HepG2 (cell line): ENCODE measurements around the gene TMEM225B. TPM values are rescaled to one million over a fixed set of nuclear protein-coding genes. Genes with fewer than 3 reads are reported as not detected.
A peak's percentile ranks its signal among the peaks of the same experiment; 100 is the strongest.

Experiments used
- ATAC-seq: fragments of 200-7000 bp; cut with Tn5 transposase; 3 replicates; pipeline ENCODE4 v1.9.1; 2020; ENCODE audit warnings: mild to moderate bottlenecking, moderate library complexity
- BruUV-seq: library from RNA; stranded (reverse); fragments of 400-500 nt; replicated peaks from 2 replicates; lab custom pipeline; 2021; lab: Mats Ljungman, UMichigan
- CTCF ChIA-PET: fragments of 300-600 bp; formaldehyde crosslinking; extraction: SDS; loops from one replicate; lab custom pipeline; 2021; ENCODE audit warnings: low total read pairs, inconsistent platforms, low intra/inter-chr PET ratio; lab: Yijun Ruan, JAX
- POLR2A ChIA-PET: fragments of 350-600 bp; sonication (Branson Sonifier 250); formaldehyde crosslinking; loops from one replicate; lab custom pipeline; 2020; ENCODE audit warnings: antibody characterized with exemption, inconsistent platforms; lab: Yijun Ruan, JAX
- DNase-seq: peaks from one replicate; pipeline ENCODE4 v3.0.0-alpha.2; 2015; ENCODE audit warnings: low spot score
- FAIRE-seq: peaks from 3 replicates; lab custom pipeline; 2011; peaks lifted over from hg19 to GRCh38; lab: Jason Lieb, UNC
- H2AFZ ChIP-seq: one replicate; pipeline ENCODE4 v1.6.1; 2011; ENCODE audit warnings: low read length, inconsistent platforms
- H3K27ac ChIP-seq: fragments of 300-600 bp; 3 replicates; pipeline ENCODE4 v1.8.0; 2011; ENCODE audit warnings: mixed run types, mild to moderate bottlenecking, mixed read lengths, low read length, inconsistent platforms; ENCODE audit not compliant: insufficient read depth; ENCODE audit errors: extremely low read length
- H3K27me3 ChIP-seq, 2 experiments: fragments of 200-600 bp in 1 of 2; 2 replicates in 1 of 2; 3 replicates in 1 of 2; pipeline versions ENCODE4 v1.6.0 to v1.8.0; 2011; ENCODE audit warnings: low read length in 2 of 2, mild to moderate bottlenecking in 2 of 2, moderate library complexity in 2 of 2, inconsistent platforms in 1 of 2; ENCODE audit not compliant: insufficient read depth in 2 of 2, control insufficient read depth in 1 of 2
- H3K36me3 ChIP-seq, 2 experiments: fragments of 200-600 bp in 1 of 2; replicated peaks in 1 of 2; 2 replicates in 1 of 2; 3 replicates in 1 of 2; pipeline versions ENCODE4 v1.5.1 to v1.8.0; 2011; ENCODE audit warnings: low read length in 2 of 2, inconsistent platforms in 1 of 2; ENCODE audit not compliant: insufficient read depth in 2 of 2, control insufficient read depth in 1 of 2
- H3K4me1 ChIP-seq: 2 replicates; pipeline ENCODE4 v1.5.1; 2012; ENCODE audit warnings: low read length, inconsistent platforms; ENCODE audit not compliant: insufficient read depth
- H3K4me2 ChIP-seq: 2 replicates; pipeline ENCODE4 v1.6.0; 2011; ENCODE audit warnings: low read depth, low read length, inconsistent platforms
- H3K4me3 ChIP-seq, 3 experiments: fragments of 200-600 bp in 1 of 3; sonication (generic), shearing (Covaris generic) in 1 of 3; replicated peaks in 1 of 3; 2 replicates each; pipeline ENCODE4 v1.5.1; 2011 to 2016; ENCODE audit warnings: low read length in 3 of 3, inconsistent platforms in 2 of 3, low read depth in 2 of 3, mild to moderate bottlenecking in 2 of 3, control low read depth in 1 of 3, mixed read lengths in 1 of 3; ENCODE audit not compliant: insufficient read depth in 1 of 3
- H3K79me2 ChIP-seq: one replicate; pipeline ENCODE4 v1.6.1; 2011; ENCODE audit warnings: low read length, inconsistent platforms; ENCODE audit not compliant: insufficient read depth
- H3K9ac ChIP-seq: 2 replicates; pipeline ENCODE4 v1.6.0; 2011; ENCODE audit warnings: mild to moderate bottlenecking, low read depth, low read length, inconsistent platforms; ENCODE audit not compliant: insufficient read depth
- H3K9me3 ChIP-seq: 2 replicates; pipeline ENCODE4 v1.5.1; 2012; ENCODE audit warnings: mild to moderate bottlenecking, low read length
- H4K20me1 ChIP-seq: 2 replicates; pipeline ENCODE4 v1.6.0; 2011; ENCODE audit warnings: inconsistent platforms, mild to moderate bottlenecking, low read length, moderate library complexity; ENCODE audit not compliant: insufficient read depth
- BORCS8-MEF2B ChIP-seq: sonication (generic); formaldehyde crosslinking; IDR thresholded peaks from 2 replicates; pipeline ENCODE4 v1.8.0; 2022; ENCODE audit warnings: mild to moderate bottlenecking, missing genetic modification reagents
- CCAR2 ChIP-seq: fragments of 200-400 bp; formaldehyde crosslinking; optimal IDR thresholded peaks from 2 replicates; pipeline ENCODE3; 2018; ENCODE audit warnings: low read depth, mild to moderate bottlenecking, low read length, moderate library complexity
- CERS6 ChIP-seq: sonication (generic); formaldehyde crosslinking; IDR thresholded peaks from 2 replicates; pipeline ENCODE4 v1.5.0; 2020; ENCODE audit warnings: missing genetic modification reagents
- KAT8 ChIP-seq: IDR thresholded peaks from 2 replicates; pipeline ENCODE4 v1.6.1; 2016; ENCODE audit warnings: missing genetic modification reagents, missing compliant biosample characterization
- MED8 ChIP-seq: sonication (generic); formaldehyde crosslinking; IDR thresholded peaks from 2 replicates; pipeline ENCODE4 v1.8.1; 2023; ENCODE audit warnings: mild to moderate bottlenecking, missing genetic modification reagents; ENCODE audit not compliant: insufficient replicate concordance
- POGZ ChIP-seq: sonication (generic); formaldehyde crosslinking; IDR thresholded peaks from 2 replicates; pipeline ENCODE4 v1.4.0; 2020; ENCODE audit warnings: mild to moderate bottlenecking, missing genetic modification reagents
- RBFOX2 ChIP-seq: fragments of 200-400 bp; formaldehyde crosslinking; IDR thresholded peaks from 2 replicates; pipeline ENCODE4 v1.6.1; 2017; ENCODE audit warnings: low read depth, mild to moderate bottlenecking, low read length
- REST ChIP-seq, 2 experiments: IDR thresholded peaks; 2 replicates each; pipeline ENCODE4 v1.6.1; 2011 to 2012; ENCODE audit warnings: low read length in 2 of 2, borderline replicate concordance in 1 of 2, low read depth in 1 of 2, mild to moderate bottlenecking in 1 of 2, moderate library complexity in 1 of 2
- ZMYM3 ChIP-seq: sonication (generic); formaldehyde crosslinking; IDR thresholded peaks from 2 replicates; pipeline ENCODE4 v1.5.1; 2020; ENCODE audit warnings: mild to moderate bottlenecking, missing genetic modification reagents
- ZNF350 ChIP-seq: sonication (generic); formaldehyde crosslinking; IDR thresholded peaks from 2 replicates; pipeline ENCODE4 v1.4.0; 2020; ENCODE audit warnings: mild to moderate bottlenecking, low read depth, missing genetic modification reagents, borderline replicate concordance
- ZNF644 ChIP-seq: IDR thresholded peaks from 2 replicates; pipeline ENCODE4 v1.6.1; 2016; ENCODE audit warnings: low read depth
- WGBS: methylation state at CpG from one replicate; pipeline ENCODE4 v1.1.6; 2017; ENCODE audit warnings: low lambda C conversion rate; 5-methylcytosine and 5-hydroxymethylcytosine counted together
- in situ Hi-C: cut with HindIII; loops from 2 replicates; pipeline ENCODE4 v1.10.0; 2017; ENCODE audit warnings: low pct_unique_long_range_greater_than_20kb; ENCODE audit not compliant: extremely low pct_ligation_motif_present
- intact Hi-C: fragments of 100-400 bp; cut with micrococcal nuclease; formaldehyde crosslinking; loops from one replicate; pipeline ENCODE4 v1.10.0; 2022; ENCODE audit not compliant: unreplicated experiment
- polyA plus RNA-seq, 8 experiments: library from polyadenylated mRNA; depleted of rRNA in 3 of 8; stranded (reverse) in 7 of 8; unstranded in 1 of 8; fragments of >200 nt; fragmentation: Illumina TruSeq in 4 of 8; extraction: Trizol in 4 of 8; gene quantifications; 2 replicates each; pipeline versions ENCODE4 v1.2.1 to v1.2.3, GENCODE V29; 2011 to 2016; ENCODE audit warnings: low read depth in 4 of 8, missing spikeins in 1 of 8, mixed read lengths in 1 of 8; ENCODE audit not compliant: insufficient read depth in 1 of 8
- total RNA-seq, 5 experiments: library from RNA; depleted of rRNA; stranded (reverse); fragments of >200 nt; fragmentation: Illumina TruSeq; extraction: Trizol; gene quantifications; 2 replicates each; pipeline ENCODE4 v1.2.3, GENCODE V29; 2016; ENCODE audit warnings: low read depth in 1 of 5

Gene TMEM225B
- total and polyA plus RNA-seq, 2 of the 13 experiments (the other 11 are each of a cell fraction or from before 2014, with no cell fraction given): 0.78 to 0.95 TPM

GRCh38 chr7:99560834-99561736 lies 37.0 kb upstream of the TMEM225B start:
- peak overlapping the region; percentile 100; the same call in 1 of the 2 replicates for H3K9ac ChIP-seq
- no peaks in the 10 kb centered on the region; a peak in 1 of 5 replicates for H3K27me3 ChIP-seq
- peaks cover 5% of the 10 kb centered on the region; the same call in 1 of the 2 replicates for H4K20me1 ChIP-seq
- no peak overlapping the region for H3K4me3 ChIP-seq
- no peak for TF ChIP-seq ZMYM3 (CRISPR knock-in tag)
- TF ChIP-seq RBFOX2: 0 out of 2 replicates have a peak, but pooled peaks have one; percentile 19
- FAIRE-seq (no peak), DNase-seq (no peak), ATAC-seq (no peak)
- no peak overlapping the region for H2AFZ ChIP-seq
- H3K9me3 ChIP-seq: no peaks in the 10 kb centered on the region
- ChIA-PET POLR2A (no interaction called here), CTCF (no interaction called here)
- no peak overlapping the region for H3K27ac ChIP-seq
- intact Hi-C loops (no loop called here), in situ Hi-C loops (no loop called here)
- H3K36me3 ChIP-seq: peaks cover 17 to 56% of the 10 kb centered on the region in 2 experiments
- TSS peak; percentile 36 for BruUV-seq
- WGBS: 97% methylated on average over 7 of the region's 7 CpGs
- peaks cover 43% of the 10 kb centered on the region for H3K4me1 ChIP-seq
- H3K4me2 ChIP-seq: no peak overlapping the region
- H3K79me2 ChIP-seq: peaks cover 50% of the 10 kb centered on the region

- H3K36me3 ChIP-seq: peaks cover 19 to 57% of the 10 kb centered on the region in 2 experiments
- DNase-seq: no peak
- H3K4me3 ChIP-seq: no peak overlapping the region
- in situ Hi-C loops: no loop called here
- H3K9ac ChIP-seq: no peak overlapping the region; the same call in 1 of the 2 replicates
- H3K27ac ChIP-seq: no peak overlapping the region
- H3K79me2 ChIP-seq: peaks cover 47% of the 10 kb centered on the region
- ATAC-seq: no peak
- H3K27me3 ChIP-seq: no peaks in the 10 kb centered on the region; a peak in 1 of 5 replicates
- WGBS: 100% methylated on average over 2 of the region's 2 CpGs
- ChIA-PET CTCF (no interaction called here), POLR2A (no interaction called here)
- no peaks in the 10 kb centered on the region for H3K9me3 ChIP-seq
- H4K20me1 ChIP-seq: peaks cover 5% of the 10 kb centered on the region; the same call in 1 of the 2 replicates
- no peak for FAIRE-seq
- no TSS peak for BruUV-seq
- no peak overlapping the region for H3K4me2 ChIP-seq
- H3K4me1 ChIP-seq: peaks cover 41% of the 10 kb centered on the region
- intact Hi-C loops: no loop called here
- H2AFZ ChIP-seq: no peak overlapping the region
- TF ChIP-seq POGZ (CRISPR knock-in tag) (no peak), ZNF350 (CRISPR knock-in tag) (no peak), MED8 (CRISPR knock-in tag) (no peak), CCAR2 (no peak), REST (IDR thresholded peaks at IDR 0.05; ENCODE audit: borderline replicate concordance in 1 of 2, low read depth in 1 of 2, low read length in 2 of 2) (no peak), BORCS8-MEF2B (CRISPR knock-in tag) (no peak), ZNF644 (CRISPR knock-in tag) (no peak), KAT8 (CRISPR knock-in tag) (no peak), CERS6 (CRISPR knock-in tag) (no peak)
Measured at GRCh38 chr7:99561737-99562051, 36.4 kb upstream of the TMEM225B start.
